SK-N-SH (cell line): ENCODE data around the gene COMT. TPM values are rescaled to one million over a fixed set of nuclear protein-coding genes. Genes with fewer than 3 reads are reported as not detected.

ENCODE experiments used
- CTCF ChIA-PET: fragments of 300-600, 350-600 bp; formaldehyde crosslinking; extraction: SDS; loops from one replicate; lab custom pipeline; 2021; lab: Yijun Ruan, JAX
- POLR2A ChIA-PET: fragments of 350-600 bp; sonication (Branson Sonifier 250); formaldehyde crosslinking; extraction: SDS; loops from one replicate; lab custom pipeline; 2020; ENCODE audit warnings: antibody characterized with exemption, inconsistent platforms; lab: Yijun Ruan, JAX
- DNase-seq: peaks from one replicate; pipeline ENCODE4 v3.0.0; 2012
- H2AFZ ChIP-seq: fragments of 200-600 bp; sonication (generic); 2 replicates; pipeline ENCODE4 v1.8.1; 2016; ENCODE audit warnings: antibody characterized with exemption, mild to moderate bottlenecking, low read depth
- H3F3A ChIP-seq: fragments of 200-600 bp; sonication (generic); replicated peaks from 2 replicates; pipeline ENCODE3; 2016; ENCODE audit warnings: antibody characterized with exemption, mild to moderate bottlenecking; ENCODE audit not compliant: insufficient read depth
- H3K27ac ChIP-seq, 2 experiments: fragments of 200-500 bp in 1 of 2; fragments of 200-600 bp in 1 of 2; sonication (Bioruptor generic) in 1 of 2; sonication (generic), shearing (Covaris generic) in 1 of 2; 2 replicates each; pipeline versions ENCODE4 v1.5.1 to v1.6.1; 2014 to 2016; ENCODE audit warnings: low read depth in 2 of 2, inconsistent platforms in 1 of 2, low read length in 1 of 2, mild to moderate bottlenecking in 1 of 2, mixed read lengths in 1 of 2
- H3K27me3 ChIP-seq: fragments of 200-600 bp; sonication (generic), shearing (Covaris generic); 2 replicates; pipeline ENCODE4 v1.6.1; 2016; ENCODE audit warnings: mixed run types; ENCODE audit not compliant: insufficient read depth
- H3K36me3 ChIP-seq, 2 experiments: fragments of 200-500 bp in 1 of 2; fragments of 200-600 bp in 1 of 2; sonication (Bioruptor generic) in 1 of 2; sonication (generic) in 1 of 2; replicated peaks in 1 of 2; 2 replicates each; pipeline versions ENCODE3 to v1.5.1; 2014 to 2016; ENCODE audit warnings: low read length in 1 of 2, mild to moderate bottlenecking in 1 of 2; ENCODE audit not compliant: insufficient read depth in 2 of 2, control insufficient read depth in 1 of 2
- H3K4me1 ChIP-seq, 2 experiments: fragments of 200-500 bp in 1 of 2; fragments of 200-600 bp in 1 of 2; sonication (Bioruptor generic) in 1 of 2; sonication (generic), shearing (Covaris generic) in 1 of 2; 2 replicates each; pipeline versions ENCODE4 v1.5.1 to v1.6.1; 2014 to 2016; ENCODE audit warnings: low read depth in 1 of 2, low read length in 1 of 2, mixed run types in 1 of 2; ENCODE audit not compliant: insufficient read depth in 2 of 2, control insufficient read depth in 1 of 2
- H3K4me2 ChIP-seq: fragments of 200-600 bp; sonication (generic), shearing (Covaris generic); 2 replicates; pipeline ENCODE4 v1.6.1; 2017; ENCODE audit warnings: mixed run types
- H3K4me3 ChIP-seq, 2 experiments: fragments of 200-500 bp in 1 of 2; fragments of 200-600 bp in 1 of 2; sonication (Bioruptor generic) in 1 of 2; sonication (generic), shearing (Covaris generic) in 1 of 2; 2 replicates each; pipeline versions ENCODE4 v1.5.1 to v1.8.1; 2014 to 2016; ENCODE audit warnings: low read depth in 2 of 2, inconsistent platforms in 1 of 2, low read length in 1 of 2, mild to moderate bottlenecking in 1 of 2, mixed read lengths in 1 of 2, moderate library complexity in 1 of 2
- H3K79me2 ChIP-seq: fragments of 200-600 bp; sonication (generic); 2 replicates; pipeline ENCODE4 v1.8.1; 2017; ENCODE audit warnings: mild to moderate bottlenecking; ENCODE audit not compliant: insufficient read depth
- H3K9ac ChIP-seq: fragments of 200-600 bp; sonication (generic); 2 replicates; pipeline ENCODE4 v1.6.1; 2017; ENCODE audit warnings: mixed run types
- H3K9me2 ChIP-seq: fragments of 200-600 bp; sonication (generic); 2 replicates; pipeline ENCODE4 v1.6.1; 2017; ENCODE audit warnings: mixed run types
- H3K9me3 ChIP-seq: fragments of 200-600 bp; sonication (generic); 2 replicates; pipeline ENCODE4 v1.6.1; 2017; ENCODE audit warnings: mixed run types, mild to moderate bottlenecking, moderate library complexity
- H4K20me1 ChIP-seq: fragments of 200-600 bp; sonication (generic); 2 replicates; pipeline ENCODE4 v1.6.1; 2017; ENCODE audit warnings: mild to moderate bottlenecking, mixed run types; ENCODE audit not compliant: insufficient read depth
- CHD2 ChIP-seq: fragments of 150-350 bp; IDR thresholded peaks from 2 replicates; pipeline ENCODE4 v1.6.1; 2018; ENCODE audit warnings: low read length; ENCODE audit not compliant: partially characterized antibody
- EP300 ChIP-seq, 2 experiments: IDR thresholded peaks; 2 replicates each; pipeline versions ENCODE4 v1.4.0 to v1.6.1; 2012; ENCODE audit warnings: borderline replicate concordance in 1 of 2, low read depth in 1 of 2, low read length in 1 of 2
- EZH2phosphoT487 ChIP-seq: fragments of 200-600 bp; sonication (generic); IDR thresholded peaks from 2 replicates; pipeline ENCODE4 v1.6.1; 2017; ENCODE audit warnings: low read depth, mixed run types, mild to moderate bottlenecking, antibody characterized with exemption, moderate library complexity, borderline replicate concordance
- FOXJ3 ChIP-seq: sonication (generic); formaldehyde crosslinking; IDR thresholded peaks from 2 replicates; pipeline ENCODE4 v1.5.1; 2020; ENCODE audit warnings: mild to moderate bottlenecking, missing genetic modification reagents
- JUND ChIP-seq: IDR thresholded peaks from 2 replicates; pipeline ENCODE4 v1.4.0; 2012
- MXI1 ChIP-seq: IDR thresholded peaks from 2 replicates; pipeline ENCODE4 v1.6.1; 2012; ENCODE audit warnings: mild to moderate bottlenecking, low read depth, low read length, improper control_type of control experiment
- NRF1 ChIP-seq: IDR thresholded peaks from 2 replicates; pipeline ENCODE4 v1.6.1; 2012; ENCODE audit warnings: low read depth, mild to moderate bottlenecking, low read length
- PBX3 ChIP-seq: IDR thresholded peaks from 2 replicates; pipeline ENCODE4; 2012
- POLR2AphosphoS5 ChIP-seq: IDR thresholded peaks from 2 replicates; pipeline ENCODE4 v1.6.1; 2012; ENCODE audit warnings: low read depth, low read length
- RCOR1 ChIP-seq: fragments of 150-350 bp; IDR thresholded peaks from 2 replicates; pipeline ENCODE4 v1.6.1; 2017; ENCODE audit warnings: antibody characterized with exemption, low read length
- RFX5 ChIP-seq: IDR thresholded peaks from 2 replicates; pipeline ENCODE4 v1.6.1; 2012; ENCODE audit warnings: mild to moderate bottlenecking, improper control_type of control experiment, low read length
- RXRA ChIP-seq: IDR thresholded peaks from 2 replicates; pipeline ENCODE4 v1.4.0; 2012; ENCODE audit warnings: low read depth, mild to moderate bottlenecking, borderline replicate concordance
- SIN3A ChIP-seq: IDR thresholded peaks from 2 replicates; pipeline ENCODE4 v1.6.1; 2012; ENCODE audit warnings: low read depth, mild to moderate bottlenecking, low read length, moderate library complexity, borderline replicate concordance
- SMC3 ChIP-seq: IDR thresholded peaks from 2 replicates; pipeline ENCODE4 v1.6.1; 2012; ENCODE audit warnings: low read depth, low read length, improper control_type of control experiment
- TEAD4 ChIP-seq: IDR thresholded peaks from 2 replicates; pipeline ENCODE4 v1.4.0; 2012; ENCODE audit warnings: mild to moderate bottlenecking, borderline replicate concordance; ENCODE audit not compliant: insufficient read depth
- USF1 ChIP-seq: IDR thresholded peaks from 2 replicates; pipeline ENCODE4 v1.4.0; 2012; ENCODE audit warnings: low read depth, borderline replicate concordance
- YY1 ChIP-seq: IDR thresholded peaks from 2 replicates; pipeline ENCODE4 v1.4.0; 2012; ENCODE audit warnings: low read depth, mild to moderate bottlenecking
- WGBS: methylation state at CpG from one replicate; pipeline ENCODE4 v1.1.6; 2017; ENCODE audit warnings: low lambda C conversion rate; 5-methylcytosine and 5-hydroxymethylcytosine counted together
- polyA plus RNA-seq, 3 experiments: library from polyadenylated mRNA; depleted of rRNA; stranded (reverse); fragments of >200 nt; gene quantifications; 2 replicates each; pipeline ENCODE4 v1.2.3, GENCODE V29; 2012
- TF ChIP-seq, protein P1 (sequence below): fragments of 200-600 bp; sonication (generic); IDR thresholded peaks from 2 replicates; pipeline ENCODE4 v1.6.1; 2017; ENCODE audit warnings: antibody characterized with exemption, mild to moderate bottlenecking, moderate library complexity
- TF ChIP-seq, protein P2 (sequence below): IDR thresholded peaks from 2 replicates; pipeline ENCODE4 v1.4.0; 2012; ENCODE audit warnings: low read depth, borderline replicate concordance

Gene COMT
- polyA plus RNA-seq, 1 of the 3 experiments (the other 2 are of a cell fraction), result 343 TPM

GRCh38 chr22:19991645-19992451 is 50.3 kb downstream of the COMT start:
- H3K36me3 ChIP-seq, result no peaks in the 10 kb centered on the region
- H3K9me3 ChIP-seq, result no peaks in the 10 kb centered on the region
- DNase-seq, result no peak
- no peak overlapping the region for H3K4me3 ChIP-seq
- H3F3A ChIP-seq, result no peaks in the 10 kb centered on the region
- H3K9me2 ChIP-seq, result no peaks in the 10 kb centered on the region
- H3K4me2 ChIP-seq, result no peak overlapping the region
- no peak for TF ChIP-seq YY1
- TF ChIP-seq FOXJ3 (CRISPR knock-in tag), result 0 out of 2 replicates have a peak, but pooled peaks have one; percentile 11
- H2AFZ ChIP-seq, result no peak overlapping the region
- H3K27ac ChIP-seq, result peak overlapping the region in 1 of 2 experiments; percentile 91; a peak in 2 of 4 replicates
- no peaks in the 10 kb centered on the region for H3K79me2 ChIP-seq
- no peak overlapping the region for H3K9ac ChIP-seq
- H3K27me3 ChIP-seq, result no peaks in the 10 kb centered on the region
- ChIA-PET CTCF (interaction anchor here (0.8 to 16.4 kb wide), 4 partner anchors 16 to 44 kb away, joined by 3 to 224 read pairs (median 9); no protein-coding TSS in a partner anchor), POLR2A (interaction anchor here (1.1 to 1.6 kb wide), 2 partner anchors 17 to 24 kb away, joined by 3 to 6 read pairs; no protein-coding TSS in a partner anchor)
- peaks cover 0 to 68% of the 10 kb centered on the region in 2 experiments; a peak in 2 of 4 replicates for H3K4me1 ChIP-seq
- no peaks in the 10 kb centered on the region for H4K20me1 ChIP-seq
- 91% methylated on average over 7 of the region's 23 CpGs for WGBS

- Histone ChIP-seq H3K9ac (no peak overlapping the region), H3K4me2 (no peak overlapping the region), H3K27me3 (no peaks in the 10 kb centered on the region), H3K9me2 (no peaks in the 10 kb centered on the region), H3K79me2 (no peaks in the 10 kb centered on the region), H3K27ac (peak overlapping the region in 1 of 2 experiments; percentile 18; a peak in 1 of 4 replicates), H3K36me3 (no peaks in the 10 kb centered on the region), H3F3A (no peaks in the 10 kb centered on the region), H3K4me3 (no peak overlapping the region), H2AFZ (no peak overlapping the region), H3K9me3 (no peaks in the 10 kb centered on the region), H3K4me1 (peaks cover 0 to 71% of the 10 kb centered on the region in 2 experiments; a peak in 2 of 4 replicates), H4K20me1 (no peaks in the 10 kb centered on the region)
- ChIA-PET POLR2A (no interaction called here), CTCF (interaction anchor here (0.8 to 16.4 kb wide), 3 partner anchors 20 to 44 kb away, joined by 3 to 224 read pairs (median 15); no protein-coding TSS in a partner anchor)
- DNase-seq, result no peak
- WGBS, result 83% methylated on average over 1 of the region's 7 CpGs
- TF ChIP-seq, protein P1, sequence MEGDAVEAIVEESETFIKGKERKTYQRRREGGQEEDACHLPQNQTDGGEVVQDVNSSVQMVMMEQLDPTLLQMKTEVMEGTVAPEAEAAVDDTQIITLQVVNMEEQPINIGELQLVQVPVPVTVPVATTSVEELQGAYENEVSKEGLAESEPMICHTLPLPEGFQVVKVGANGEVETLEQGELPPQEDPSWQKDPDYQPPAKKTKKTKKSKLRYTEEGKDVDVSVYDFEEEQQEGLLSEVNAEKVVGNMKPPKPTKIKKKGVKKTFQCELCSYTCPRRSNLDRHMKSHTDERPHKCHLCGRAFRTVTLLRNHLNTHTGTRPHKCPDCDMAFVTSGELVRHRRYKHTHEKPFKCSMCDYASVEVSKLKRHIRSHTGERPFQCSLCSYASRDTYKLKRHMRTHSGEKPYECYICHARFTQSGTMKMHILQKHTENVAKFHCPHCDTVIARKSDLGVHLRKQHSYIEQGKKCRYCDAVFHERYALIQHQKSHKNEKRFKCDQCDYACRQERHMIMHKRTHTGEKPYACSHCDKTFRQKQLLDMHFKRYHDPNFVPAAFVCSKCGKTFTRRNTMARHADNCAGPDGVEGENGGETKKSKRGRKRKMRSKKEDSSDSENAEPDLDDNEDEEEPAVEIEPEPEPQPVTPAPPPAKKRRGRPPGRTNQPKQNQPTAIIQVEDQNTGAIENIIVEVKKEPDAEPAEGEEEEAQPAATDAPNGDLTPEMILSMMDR, result no peak
- TF ChIP-seq CHD2, result no peak
- TF ChIP-seq, protein P2, sequence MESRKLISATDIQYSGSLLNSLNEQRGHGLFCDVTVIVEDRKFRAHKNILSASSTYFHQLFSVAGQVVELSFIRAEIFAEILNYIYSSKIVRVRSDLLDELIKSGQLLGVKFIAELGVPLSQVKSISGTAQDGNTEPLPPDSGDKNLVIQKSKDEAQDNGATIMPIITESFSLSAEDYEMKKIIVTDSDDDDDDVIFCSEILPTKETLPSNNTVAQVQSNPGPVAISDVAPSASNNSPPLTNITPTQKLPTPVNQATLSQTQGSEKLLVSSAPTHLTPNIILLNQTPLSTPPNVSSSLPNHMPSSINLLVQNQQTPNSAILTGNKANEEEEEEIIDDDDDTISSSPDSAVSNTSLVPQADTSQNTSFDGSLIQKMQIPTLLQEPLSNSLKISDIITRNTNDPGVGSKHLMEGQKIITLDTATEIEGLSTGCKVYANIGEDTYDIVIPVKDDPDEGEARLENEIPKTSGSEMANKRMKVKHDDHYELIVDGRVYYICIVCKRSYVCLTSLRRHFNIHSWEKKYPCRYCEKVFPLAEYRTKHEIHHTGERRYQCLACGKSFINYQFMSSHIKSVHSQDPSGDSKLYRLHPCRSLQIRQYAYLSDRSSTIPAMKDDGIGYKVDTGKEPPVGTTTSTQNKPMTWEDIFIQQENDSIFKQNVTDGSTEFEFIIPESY, result no peak
- TF ChIP-seq POLR2AphosphoS5, result no peak
- TF ChIP-seq JUND, result no peak
- no peak for TF ChIP-seq SMC3
- no peak for TF ChIP-seq RCOR1
- no peak for TF ChIP-seq EZH2phosphoT487
- TF ChIP-seq FOXJ3 (CRISPR knock-in tag), result no peak
- TF ChIP-seq TEAD4, result no peak
- TF ChIP-seq SIN3A, result no peak
- no peak for TF ChIP-seq NRF1
- TF ChIP-seq MXI1, result no peak
- TF ChIP-seq USF1, result no peak
- no peak for TF ChIP-seq RXRA
- TF ChIP-seq RFX5, result no peak
- no peak for TF ChIP-seq PBX3
- no peak for TF ChIP-seq EP300 (IDR thresholded peaks at IDR 0.05; ENCODE audit: borderline replicate concordance in 1 of 2, low read depth in 1 of 2, low read length in 1 of 2)
These were observed 50.9 kb downstream of the COMT start for GRCh38 chr22:19992481-19992911.
